ENCODE data around the gene FPR3.

FPR3 gene

GRCh38 chr19:51807925-51808324 lies 13.0 kb downstream of the FPR3 start:
- H3K4me3 ChIP-seq (ENCODE audit: low read depth in 1 of 2, low read length in 1 of 2) = no peak overlapping the region
- no peaks in the 10 kb centered on the region for H3K27me3 ChIP-seq
- TF ChIP-seq CTCF (IDR thresholded peaks at IDR 0.05) = no peak
- no peaks in the 10 kb centered on the region for H3K9me3 ChIP-seq
- no peak overlapping the region for H3K27ac ChIP-seq
- H3K4me1 ChIP-seq (ENCODE audit: control insufficient read depth in 1 of 2, insufficient read depth in 1 of 2, low read depth in 1 of 2, low read length in 1 of 2) = no peaks in the 10 kb centered on the region
- H3K36me3 ChIP-seq = no peaks in the 10 kb centered on the region

- no peaks in the 10 kb centered on the region for H3K9me3 ChIP-seq
- no peak for TF ChIP-seq CTCF (IDR thresholded peaks at IDR 0.05)
- H3K4me1 ChIP-seq (ENCODE audit: control insufficient read depth in 1 of 2, insufficient read depth in 1 of 2, low read depth in 1 of 2, low read length in 1 of 2) = no peaks in the 10 kb centered on the region
- no peak overlapping the region for H3K27ac ChIP-seq
- H3K27me3 ChIP-seq = no peaks in the 10 kb centered on the region
- no peaks in the 10 kb centered on the region for H3K36me3 ChIP-seq
- H3K4me3 ChIP-seq (ENCODE audit: low read depth in 1 of 2, low read length in 1 of 2) = no peak overlapping the region
Measured at GRCh38 chr19:51808333-51808986, 13.5 kb downstream of the FPR3 start.

GRCh38 chr19:51809787-51810186 lies 14.8 kb downstream of the FPR3 start:
- Histone ChIP-seq H3K4me3 (ENCODE audit: low read depth in 1 of 2, low read length in 1 of 2) (no peak overlapping the region), H3K4me1 (ENCODE audit: control insufficient read depth in 1 of 2, insufficient read depth in 1 of 2, low read depth in 1 of 2, low read length in 1 of 2) (no peaks in the 10 kb centered on the region), H3K27me3 (no peaks in the 10 kb centered on the region), H3K9me3 (no peaks in the 10 kb centered on the region), H3K27ac (no peak overlapping the region), H3K36me3 (no peaks in the 10 kb centered on the region)
- no peak for TF ChIP-seq CTCF (IDR thresholded peaks at IDR 0.05)

GRCh38 chr19:51810223-51810622 lies 15.3 kb downstream of the FPR3 start:
- Histone ChIP-seq H3K27me3 (no peaks in the 10 kb centered on the region), H3K9me3 (no peaks in the 10 kb centered on the region), H3K4me1 (ENCODE audit: control insufficient read depth in 1 of 2, insufficient read depth in 1 of 2, low read depth in 1 of 2, low read length in 1 of 2) (no peaks in the 10 kb centered on the region), H3K27ac (no peak overlapping the region), H3K36me3 (no peaks in the 10 kb centered on the region), H3K4me3 (ENCODE audit: low read depth in 1 of 2, low read length in 1 of 2) (no peak overlapping the region)
- TF ChIP-seq CTCF (IDR thresholded peaks at IDR 0.05) = no peak

GRCh38 chr19:51811344-51811743 lies 16.4 kb downstream of the FPR3 start:
- Histone ChIP-seq H3K27me3 (no peaks in the 10 kb centered on the region), H3K27ac (no peak overlapping the region), H3K4me1 (ENCODE audit: control insufficient read depth in 1 of 2, insufficient read depth in 1 of 2, low read depth in 1 of 2, low read length in 1 of 2) (no peaks in the 10 kb centered on the region), H3K4me3 (ENCODE audit: low read depth in 1 of 2, low read length in 1 of 2) (no peak overlapping the region), H3K9me3 (no peaks in the 10 kb centered on the region), H3K36me3 (no peaks in the 10 kb centered on the region)
- TF ChIP-seq CTCF (IDR thresholded peaks at IDR 0.05) = no peak

Measured in neutrophil (primary cell).